ENCODE results near the gene ZFX.

Gene ZFX

DNA sequence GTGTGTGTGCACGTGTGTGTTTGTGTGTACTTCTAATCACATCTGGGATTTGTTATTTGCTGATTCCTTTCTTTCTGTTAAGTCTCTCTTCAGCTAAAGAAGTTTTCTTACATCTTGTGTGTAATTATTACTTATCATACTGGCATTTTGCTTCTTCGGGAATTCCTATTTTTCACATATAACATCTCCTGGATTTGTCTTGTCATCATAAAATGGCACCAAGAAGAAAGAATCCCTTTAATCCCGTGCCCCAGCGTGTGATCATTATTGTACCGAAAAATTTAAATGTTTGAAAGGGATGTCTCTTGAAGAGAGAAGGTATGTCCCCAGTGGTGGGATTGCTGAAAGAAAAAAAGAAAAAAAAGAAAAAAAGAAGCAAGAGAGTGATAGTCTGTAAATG, 72.3 kb downstream of the ZFX start:
- DNase-seq (ENCODE audit: low spot score) = no peak
- Histone ChIP-seq H3K27ac (no peak overlapping the region), H3K4me3 (no peak overlapping the region)
- TF ChIP-seq, protein P1, sequence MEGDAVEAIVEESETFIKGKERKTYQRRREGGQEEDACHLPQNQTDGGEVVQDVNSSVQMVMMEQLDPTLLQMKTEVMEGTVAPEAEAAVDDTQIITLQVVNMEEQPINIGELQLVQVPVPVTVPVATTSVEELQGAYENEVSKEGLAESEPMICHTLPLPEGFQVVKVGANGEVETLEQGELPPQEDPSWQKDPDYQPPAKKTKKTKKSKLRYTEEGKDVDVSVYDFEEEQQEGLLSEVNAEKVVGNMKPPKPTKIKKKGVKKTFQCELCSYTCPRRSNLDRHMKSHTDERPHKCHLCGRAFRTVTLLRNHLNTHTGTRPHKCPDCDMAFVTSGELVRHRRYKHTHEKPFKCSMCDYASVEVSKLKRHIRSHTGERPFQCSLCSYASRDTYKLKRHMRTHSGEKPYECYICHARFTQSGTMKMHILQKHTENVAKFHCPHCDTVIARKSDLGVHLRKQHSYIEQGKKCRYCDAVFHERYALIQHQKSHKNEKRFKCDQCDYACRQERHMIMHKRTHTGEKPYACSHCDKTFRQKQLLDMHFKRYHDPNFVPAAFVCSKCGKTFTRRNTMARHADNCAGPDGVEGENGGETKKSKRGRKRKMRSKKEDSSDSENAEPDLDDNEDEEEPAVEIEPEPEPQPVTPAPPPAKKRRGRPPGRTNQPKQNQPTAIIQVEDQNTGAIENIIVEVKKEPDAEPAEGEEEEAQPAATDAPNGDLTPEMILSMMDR (IDR thresholded peaks at IDR 0.05) = no peak

DNA sequence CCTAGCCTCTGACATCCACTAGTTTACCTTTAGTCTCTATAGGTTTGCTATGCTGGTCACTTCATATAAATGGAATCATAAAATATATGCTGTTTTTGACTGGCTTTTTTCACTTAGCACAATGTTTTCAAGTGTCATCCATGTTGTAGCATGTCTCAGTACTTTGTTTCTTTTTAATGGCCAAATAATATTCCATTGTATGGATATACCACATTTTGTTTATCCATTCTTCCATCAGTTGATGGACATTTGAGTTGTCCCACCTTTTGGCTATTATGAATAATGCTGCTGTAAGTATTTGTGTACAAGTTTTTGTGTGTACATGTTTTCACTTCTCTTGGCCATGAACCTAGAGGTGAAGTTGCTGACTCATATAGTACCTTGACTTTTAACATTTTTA, 75.7 kb downstream of the ZFX start:
- Histone ChIP-seq H3K4me3 (no peak overlapping the region), H3K27ac (no peak overlapping the region)
- TF ChIP-seq, protein P1 (IDR thresholded peaks at IDR 0.05) = no peak
- no peak for DNase-seq (ENCODE audit: low spot score)

DNA sequence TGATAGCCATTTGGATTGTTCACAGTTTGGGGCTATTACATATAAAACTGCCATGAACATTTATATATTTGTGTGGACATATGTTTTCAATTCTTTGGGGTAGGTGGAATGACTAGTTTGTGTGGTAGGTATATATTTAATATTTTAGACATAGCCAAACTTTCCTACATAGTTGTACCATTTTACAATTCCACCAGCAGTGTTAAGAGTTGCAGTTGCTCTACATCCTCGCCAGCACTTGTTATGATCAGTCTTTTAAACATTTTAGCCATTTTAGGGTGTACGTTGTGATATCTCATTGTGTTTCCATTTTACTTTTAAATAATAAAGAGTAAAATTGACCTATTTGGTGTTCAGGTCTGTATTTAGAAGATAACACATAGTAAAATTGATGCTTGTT, 76.6 kb downstream of the ZFX start:
- Histone ChIP-seq H3K27ac (no peak overlapping the region), H3K4me3 (no peak overlapping the region)
- DNase-seq (ENCODE audit: low spot score) = no peak
- TF ChIP-seq, protein P1 (IDR thresholded peaks at IDR 0.05) = no peak

DNA sequence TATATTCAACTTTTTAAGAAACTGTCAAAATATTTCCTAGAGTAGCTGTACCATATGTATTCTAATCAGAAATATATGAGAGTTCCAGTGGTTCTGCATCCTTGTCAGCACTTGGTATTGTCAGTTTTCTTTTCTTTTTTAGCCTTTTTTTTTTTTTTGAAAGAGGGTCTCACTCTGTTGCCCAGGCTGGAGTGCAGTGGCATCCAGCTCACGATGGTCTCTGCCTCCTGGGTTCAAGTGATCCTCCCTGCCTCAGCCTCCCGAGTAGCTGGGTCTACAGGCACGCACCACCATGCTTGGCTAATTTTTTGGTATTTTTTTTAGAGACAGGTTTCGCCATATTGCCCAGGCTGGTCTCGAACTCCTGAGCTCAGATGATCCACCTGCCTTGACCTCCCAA, 79.1 kb downstream of the ZFX start:
- Histone ChIP-seq H3K4me3 (no peak overlapping the region), H3K27ac (no peak overlapping the region)
- no peak for DNase-seq (ENCODE audit: low spot score)
- TF ChIP-seq, protein P1 (IDR thresholded peaks at IDR 0.05) = no peak

DNA sequence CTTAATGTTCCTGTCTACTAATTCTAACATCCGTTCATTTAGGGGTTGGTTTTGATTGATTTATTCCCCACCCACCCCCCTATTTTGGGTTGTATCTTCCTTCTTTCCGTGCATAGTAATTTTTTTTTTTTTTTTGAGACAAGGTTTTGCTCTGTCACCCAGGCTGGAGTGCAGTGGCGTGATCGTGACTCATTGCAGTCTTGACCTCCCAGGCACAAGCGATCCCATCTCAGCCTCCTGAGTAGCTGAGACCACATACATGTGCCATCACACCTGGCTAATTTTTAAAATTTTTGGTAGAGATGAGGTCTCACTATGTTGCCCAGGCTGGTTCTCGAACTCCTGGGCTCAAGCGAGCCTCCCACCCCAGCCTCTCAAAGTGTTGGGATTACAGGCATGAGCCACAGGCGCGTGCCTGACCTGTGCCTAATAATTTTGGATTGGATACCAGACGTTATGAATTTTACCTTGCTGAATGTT, 79.9 kb downstream of the ZFX start:
- Histone ChIP-seq H3K27ac (no peak overlapping the region), H3K4me3 (no peak overlapping the region)
- DNase-seq (ENCODE audit: low spot score) = no peak
- TF ChIP-seq, protein P1 (IDR thresholded peaks at IDR 0.05) = no peak

DNA sequence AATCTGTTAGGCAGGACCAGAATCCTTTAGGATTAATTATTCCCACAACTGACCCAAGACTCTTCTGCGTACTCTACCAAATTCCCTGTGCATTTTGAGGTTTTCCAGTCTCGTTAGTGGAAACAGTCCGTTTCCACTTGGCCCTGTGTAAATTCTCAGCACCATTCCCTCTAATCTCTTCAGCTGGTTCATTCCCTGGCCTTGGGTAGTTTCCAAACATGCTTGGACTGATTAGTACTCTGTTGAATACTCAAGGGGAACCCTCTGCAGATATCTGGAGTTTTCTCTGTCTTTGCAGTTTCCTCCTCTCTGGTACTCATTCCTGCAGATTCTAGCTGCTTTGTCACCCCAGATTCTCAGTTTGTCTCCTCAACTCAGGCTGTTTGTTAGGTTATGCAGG, 80.4 kb downstream of the ZFX start:
- TF ChIP-seq, protein P1 (IDR thresholded peaks at IDR 0.05) = no peak
- no peak overlapping the region for H3K27ac ChIP-seq
- DNase-seq (ENCODE audit: low spot score) = no peak
- H3K4me3 ChIP-seq = no peak overlapping the region

DNA sequence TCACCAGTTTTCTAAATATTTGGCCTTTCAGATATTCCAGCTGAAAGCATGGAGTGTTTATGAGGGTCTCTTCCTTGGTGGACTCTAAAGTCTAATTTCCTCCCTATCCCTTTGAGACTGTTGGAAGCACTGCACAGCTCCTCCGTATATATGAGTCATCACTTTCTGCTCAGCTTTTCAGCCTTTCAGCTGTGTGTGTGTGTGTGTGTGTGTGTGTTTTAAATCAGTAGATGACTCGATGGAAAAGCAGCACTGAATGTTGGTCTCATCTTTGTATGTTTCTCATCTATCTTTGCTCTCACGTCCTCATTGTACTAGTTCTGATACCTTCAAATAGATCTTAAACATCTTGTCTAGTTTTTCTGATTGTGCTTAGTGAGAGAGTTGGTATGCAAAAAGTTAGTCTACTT, 81.6 kb downstream of the ZFX start:
- no peak overlapping the region for H3K4me3 ChIP-seq
- DNase-seq (ENCODE audit: low spot score) = no peak
- TF ChIP-seq, protein P1 (IDR thresholded peaks at IDR 0.05) = no peak
- no peak overlapping the region for H3K27ac ChIP-seq

Data from coronary artery (tissue), 2 donors.